ENCODE measurements around the gene ERN2.
"Not testable (repeated sequence)": the region's sequence is repeated elsewhere in the genome, so short reads cannot be mapped to it uniquely, and the experiment has no call there.

Gene ERN2

DNA sequence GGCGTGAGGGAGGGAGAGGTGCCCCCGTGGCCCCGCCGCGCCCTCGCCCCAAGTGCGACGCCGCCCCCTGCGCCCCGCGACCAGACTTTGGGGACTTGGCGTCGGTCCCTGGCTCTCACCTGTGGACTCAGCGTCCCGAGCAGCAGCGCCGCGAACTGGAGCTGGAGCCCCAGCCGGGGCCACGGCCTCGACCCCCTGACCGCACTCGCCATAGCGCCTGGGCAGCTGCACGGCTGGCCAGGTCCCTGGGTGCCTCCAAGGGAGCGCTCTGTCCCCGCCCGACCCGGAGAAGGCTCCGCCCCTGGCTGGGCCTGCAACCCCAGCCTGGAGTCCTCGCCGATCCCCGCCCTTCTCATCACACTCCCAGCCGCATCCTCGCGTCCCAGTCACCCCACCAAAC, at the start of gene ERN2:
ERN2 (minus strand) TSS at position 247 of the 400 bp plus-strand sequence; CDS start at position 212, 35 bp downstream.
- DNase-seq, result no peak

DNA sequence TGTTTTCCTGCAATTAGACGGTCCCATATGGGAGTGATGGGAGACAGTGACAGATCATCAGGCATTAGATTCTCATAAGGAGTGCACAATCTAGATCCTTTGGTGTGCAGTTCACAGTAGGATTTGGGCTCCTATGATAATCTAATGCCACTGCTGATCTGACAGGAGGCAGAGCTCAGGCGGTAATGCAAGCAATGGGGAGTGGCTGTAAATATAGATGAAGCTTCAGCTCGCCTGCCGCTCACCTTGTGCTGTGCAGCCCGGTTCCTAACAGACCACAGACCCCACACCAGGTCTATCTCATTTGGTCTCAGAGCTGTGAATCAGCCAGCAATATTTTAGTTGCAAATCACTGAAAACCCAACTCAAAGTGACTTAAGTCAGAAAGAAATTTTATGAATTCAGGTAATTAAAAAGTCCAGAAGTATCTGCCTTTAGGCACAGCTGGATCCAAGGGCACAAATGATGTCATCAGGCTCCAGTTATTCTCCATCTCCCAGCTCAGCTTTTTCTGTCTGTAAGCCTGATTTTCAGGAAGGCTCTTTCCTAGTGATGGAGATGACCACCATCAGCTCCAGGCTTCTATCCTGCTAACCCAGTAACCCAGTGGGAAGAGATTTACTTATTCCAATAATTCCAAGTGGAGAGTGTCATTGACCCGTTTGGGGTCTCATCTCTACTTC, 45.1 kb upstream of the ERN2 start:
- DNase-seq, result no peak

GRCh38 chr16:23757116-23757515, 44.1 kb upstream of the ERN2 start:
- no peak for DNase-seq

GRCh38 chr16:23755484-23755809, 42.4 kb upstream of the ERN2 start:
- DNase-seq, result no peak

GRCh38 chr16:23754594-23755483, 41.8 kb upstream of the ERN2 start, which contains the start of gene CHP2:
Gene CHP2 (plus strand): TSS chr16:23755026. CDS start chr16:23755050, 24 bp downstream.
- DNase-seq, result no peak

- DNase-seq, result no peak
Observed at GRCh38 chr16:23753908-23754593, 41.0 kb upstream of the ERN2 start.

- not testable (repeated sequence) for DNase-seq
Observed at GRCh38 chr16:23751053-23751452, 38.0 kb upstream of the ERN2 start.

DNA sequence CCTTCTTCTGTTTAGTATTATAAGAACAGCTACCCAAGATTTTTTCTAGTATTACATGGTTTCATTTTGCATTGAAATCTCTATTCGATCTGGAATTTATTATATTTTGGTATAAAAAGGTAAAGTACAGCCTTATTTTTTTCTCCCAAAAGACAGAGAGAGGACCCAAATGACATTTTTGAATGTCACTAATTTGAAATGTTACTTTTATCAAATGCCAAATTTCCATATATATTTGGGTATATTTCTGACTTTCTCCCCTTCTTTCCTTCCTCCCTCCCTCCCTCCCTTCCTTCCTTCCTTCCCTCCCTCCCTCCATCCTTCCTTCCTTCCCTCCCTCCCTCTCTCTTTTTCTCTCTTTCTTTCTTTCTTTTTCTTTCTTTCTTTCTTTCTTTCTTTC, 35.6 kb upstream of the ERN2 start:
- no peak for DNase-seq

DNA sequence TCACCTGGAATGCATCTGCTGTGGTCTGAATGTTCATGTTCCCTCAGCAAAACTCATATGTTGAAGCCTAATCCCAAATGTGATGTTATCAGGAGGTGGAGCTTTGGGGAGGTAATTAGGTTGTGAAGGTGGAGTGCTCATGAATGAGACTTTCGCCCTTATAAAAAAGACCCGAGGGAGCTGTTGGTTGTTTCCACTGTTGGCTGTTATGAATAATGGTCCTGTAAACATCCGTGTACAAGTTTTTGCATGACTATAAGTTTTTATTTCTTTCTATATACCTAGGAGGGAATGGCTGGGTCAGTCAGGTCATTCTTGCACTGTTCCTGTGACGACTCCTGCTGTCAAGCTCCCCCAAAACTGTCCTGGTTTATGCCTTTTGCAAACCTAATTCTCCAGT, 32.2 kb upstream of the ERN2 start:
- DNase-seq, result no peak

GRCh38 chr16:23742766-23743165, 29.7 kb upstream of the ERN2 start:
- DNase-seq, result no peak

- no peak for DNase-seq
Observed at GRCh38 chr16:23741675-23742303, 28.8 kb upstream of the ERN2 start.

DNA sequence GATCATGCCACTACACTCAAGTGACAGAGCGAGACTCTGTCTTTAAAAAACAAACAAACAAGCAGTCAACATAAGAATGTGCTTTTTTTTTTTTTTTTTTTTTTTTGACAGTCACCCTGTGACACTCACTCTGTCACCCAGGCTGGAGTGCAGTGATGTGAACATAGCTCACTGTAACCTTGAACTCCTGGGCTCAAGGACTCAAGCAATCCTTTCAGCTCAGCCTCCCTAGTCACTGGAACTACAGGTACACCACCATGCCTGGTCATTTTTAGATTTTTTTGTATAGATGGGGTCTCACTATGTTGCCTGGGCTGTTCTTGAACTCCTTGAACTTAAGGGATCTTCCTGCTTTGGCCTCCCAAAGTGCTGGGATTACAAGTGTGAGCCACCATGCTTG, 26.5 kb upstream of the ERN2 start:
- DNase-seq, result no peak

DNA sequence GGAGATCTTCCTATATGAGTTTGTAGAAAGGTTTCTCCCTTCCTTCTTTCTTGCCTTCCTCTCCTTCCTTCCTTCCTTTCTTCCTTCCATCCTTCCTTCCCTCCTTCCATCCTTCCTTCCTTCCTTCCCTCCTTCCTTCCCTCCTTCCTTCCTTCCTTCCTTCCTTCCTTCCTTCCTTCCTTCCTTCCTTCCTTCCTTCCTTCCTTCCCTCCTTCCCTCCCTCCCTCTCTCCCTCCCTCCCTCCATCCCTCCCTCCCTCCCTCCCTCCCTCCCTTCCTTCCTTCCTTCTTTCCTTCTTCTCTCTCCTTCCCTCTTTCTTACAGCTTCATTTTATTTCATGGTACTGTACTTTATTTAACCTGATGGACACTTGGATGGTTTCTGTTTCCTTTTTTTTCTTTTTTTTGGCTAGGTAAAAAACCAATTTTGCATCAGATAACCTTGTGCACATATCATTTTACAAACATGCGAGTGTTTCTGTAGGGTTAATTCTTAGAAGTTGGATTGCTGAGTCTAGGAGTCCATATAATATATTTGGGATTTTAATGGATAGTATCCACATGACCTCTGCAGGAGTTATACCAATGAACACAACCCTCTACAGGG, 24.5 kb upstream of the ERN2 start:
- not testable (repeated sequence) for DNase-seq

DNA sequence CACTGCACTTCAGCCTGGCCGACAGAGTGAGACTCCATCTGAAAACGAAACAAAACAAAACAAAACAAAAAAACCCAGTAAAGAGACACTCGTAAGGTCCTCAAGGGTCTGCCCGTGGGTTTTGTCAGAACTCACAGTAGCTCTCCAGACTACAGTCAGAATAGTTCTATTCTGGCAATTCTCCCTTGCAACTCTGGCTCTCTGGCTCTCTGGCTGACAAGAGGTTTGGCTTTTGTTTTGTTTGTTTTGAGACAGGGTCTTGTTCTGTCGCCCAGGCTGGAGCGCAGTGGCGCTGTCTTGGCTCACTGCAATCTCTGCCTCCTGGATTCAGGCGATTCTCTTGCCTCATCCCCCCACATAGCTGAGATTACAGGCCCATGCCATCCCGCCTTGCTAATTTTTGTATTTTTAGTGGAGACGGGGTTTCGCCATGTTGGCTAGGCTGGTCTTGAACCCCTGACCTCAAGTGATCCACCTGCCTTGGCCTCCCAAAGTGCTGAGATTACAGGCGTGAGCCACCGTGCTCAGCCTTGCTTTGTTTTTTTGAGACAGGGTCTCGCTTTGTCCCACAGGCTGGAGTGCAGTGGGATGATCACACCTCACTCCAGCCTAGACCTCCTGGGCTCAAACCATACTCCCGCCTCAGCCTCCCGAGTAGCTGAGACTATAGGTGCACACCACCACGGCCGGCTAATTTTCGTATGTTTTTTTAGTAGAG, 21.3 kb upstream of the ERN2 start:
- DNase-seq, result no peak

- no peak for DNase-seq
Observed at GRCh38 chr16:23729503-23730424, 16.7 kb upstream of the ERN2 start.

DNA sequence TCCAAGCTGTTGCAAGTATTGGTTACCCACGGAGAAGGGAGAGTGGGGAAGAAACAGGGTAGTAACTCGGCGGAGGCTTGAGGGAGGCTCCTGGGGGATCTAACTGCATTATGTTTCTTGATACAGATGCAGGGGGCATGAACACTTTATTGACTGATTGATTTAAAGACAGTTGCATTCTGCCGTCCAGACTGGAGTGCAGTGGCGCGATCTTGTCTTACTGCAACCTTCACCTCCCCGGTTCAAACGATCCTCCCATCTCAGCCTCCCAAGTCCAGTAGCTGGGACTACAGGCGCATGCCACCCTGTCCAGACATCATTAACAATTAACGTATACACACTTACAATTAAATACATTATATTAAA, 15.1 kb upstream of the ERN2 start:
- DNase-seq, result no peak

DNA sequence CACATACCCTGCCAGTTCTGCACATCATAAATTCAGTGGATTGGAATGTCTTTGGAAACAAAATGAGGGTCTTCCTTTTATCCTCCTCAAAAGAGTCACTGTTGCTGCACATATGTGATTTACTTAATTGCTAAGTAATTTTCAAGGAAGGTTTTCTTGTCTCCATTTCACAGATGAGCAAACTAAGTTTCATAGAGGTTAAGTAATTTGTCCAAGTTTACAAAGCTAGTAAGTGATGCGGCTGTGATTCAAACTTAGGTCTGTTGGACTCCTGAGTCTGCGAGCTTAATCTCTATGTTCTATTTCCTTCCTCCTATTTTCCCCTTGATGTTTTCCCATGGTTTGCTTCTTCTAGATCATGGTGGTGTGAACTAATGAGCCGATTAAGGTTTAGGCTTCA, 13.7 kb upstream of the ERN2 start:
- DNase-seq, result no peak

GRCh38 chr16:23724785-23725131, 11.7 kb upstream of the ERN2 start:
- no peak for DNase-seq

- no peak for DNase-seq
Observed at GRCh38 chr16:23724096-23724784, 11.2 kb upstream of the ERN2 start.

- not testable (repeated sequence) for DNase-seq
Observed at GRCh38 chr16:23722613-23723240, 9.7 kb upstream of the ERN2 start.
